ENCODE data around the gene YPEL1. TPM values are rescaled to one million over a fixed set of nuclear protein-coding genes. Genes with fewer than 3 reads are reported as not detected.

YPEL1 gene
- total and polyA plus RNA-seq, 2 of the 13 experiments (the other 11 are each of a cell fraction or from before 2014, with no cell fraction given), result 0.33 to 2.5 TPM

DNA sequence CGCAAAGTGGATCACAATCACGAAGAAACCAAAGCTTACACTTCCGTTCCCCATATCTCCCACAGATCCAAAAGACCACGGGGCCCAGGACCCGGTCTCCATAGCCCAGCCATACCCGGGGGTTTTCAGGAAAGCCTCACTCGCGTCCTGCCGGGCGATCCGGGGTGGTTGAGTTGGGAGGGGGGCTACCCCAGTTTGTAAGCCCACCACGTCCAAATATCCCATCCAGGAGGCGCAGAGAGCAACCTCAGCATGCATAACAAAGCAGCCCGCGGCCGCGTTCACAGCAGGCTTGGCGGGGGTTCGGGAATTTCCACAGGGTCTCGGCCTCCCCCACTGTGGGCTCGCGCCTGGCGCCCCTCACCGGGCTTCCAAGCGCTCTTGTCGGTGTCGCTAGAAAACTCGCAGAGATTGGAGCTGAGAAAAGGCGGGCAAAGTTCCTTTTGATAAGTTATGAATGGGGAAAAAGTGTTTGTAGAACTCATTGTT, 84.0 kb downstream of the YPEL1 start (continued):
- TF ChIP-seq BHLHE40 (IDR thresholded peaks at IDR 0.05; ENCODE audit: low read length), result no peak
- TF ChIP-seq, protein P1, sequence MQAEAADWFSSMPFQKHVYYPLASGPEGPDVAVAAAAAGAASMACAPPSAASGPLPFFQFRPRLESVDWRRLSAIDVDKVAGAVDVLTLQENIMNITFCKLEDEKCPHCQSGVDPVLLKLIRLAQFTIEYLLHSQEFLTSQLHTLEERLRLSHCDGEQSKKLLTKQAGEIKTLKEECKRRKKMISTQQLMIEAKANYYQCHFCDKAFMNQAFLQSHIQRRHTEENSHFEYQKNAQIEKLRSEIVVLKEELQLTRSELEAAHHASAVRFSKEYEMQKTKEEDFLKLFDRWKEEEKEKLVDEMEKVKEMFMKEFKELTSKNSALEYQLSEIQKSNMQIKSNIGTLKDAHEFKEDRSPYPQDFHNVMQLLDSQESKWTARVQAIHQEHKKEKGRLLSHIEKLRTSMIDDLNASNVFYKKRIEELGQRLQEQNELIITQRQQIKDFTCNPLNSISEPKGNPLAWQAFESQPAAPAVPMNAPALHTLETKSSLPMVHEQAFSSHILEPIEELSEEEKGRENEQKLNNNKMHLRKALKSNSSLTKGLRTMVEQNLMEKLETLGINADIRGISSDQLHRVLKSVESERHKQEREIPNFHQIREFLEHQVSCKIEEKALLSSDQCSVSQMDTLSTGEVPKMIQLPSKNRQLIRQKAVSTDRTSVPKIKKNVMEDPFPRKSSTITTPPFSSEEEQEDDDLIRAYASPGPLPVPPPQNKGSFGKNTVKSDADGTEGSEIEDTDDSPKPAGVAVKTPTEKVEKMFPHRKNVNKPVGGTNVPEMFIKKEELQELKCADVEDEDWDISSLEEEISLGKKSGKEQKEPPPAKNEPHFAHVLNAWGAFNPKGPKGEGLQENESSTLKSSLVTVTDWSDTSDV (CRISPR knock-in tag; IDR thresholded peaks at IDR 0.05), result 0 out of 2 replicates have a peak, but pooled peaks have one; percentile 59
- TF ChIP-seq ZFP37 (CRISPR knock-in tag; IDR thresholded peaks at IDR 0.05; ENCODE audit: borderline replicate concordance), result no peak
- no peak for TF ChIP-seq ZNF891 (CRISPR knock-in tag; IDR thresholded peaks at IDR 0.05)
- no peak for TF ChIP-seq RFX1 (IDR thresholded peaks at IDR 0.05)
- TF ChIP-seq KDM6A (CRISPR knock-in tag; IDR thresholded peaks at IDR 0.05; ENCODE audit: low read depth), result no peak
- no peak for TF ChIP-seq ZC3H13 (CRISPR knock-in tag; IDR thresholded peaks at IDR 0.05)
- TF ChIP-seq, protein P2, sequence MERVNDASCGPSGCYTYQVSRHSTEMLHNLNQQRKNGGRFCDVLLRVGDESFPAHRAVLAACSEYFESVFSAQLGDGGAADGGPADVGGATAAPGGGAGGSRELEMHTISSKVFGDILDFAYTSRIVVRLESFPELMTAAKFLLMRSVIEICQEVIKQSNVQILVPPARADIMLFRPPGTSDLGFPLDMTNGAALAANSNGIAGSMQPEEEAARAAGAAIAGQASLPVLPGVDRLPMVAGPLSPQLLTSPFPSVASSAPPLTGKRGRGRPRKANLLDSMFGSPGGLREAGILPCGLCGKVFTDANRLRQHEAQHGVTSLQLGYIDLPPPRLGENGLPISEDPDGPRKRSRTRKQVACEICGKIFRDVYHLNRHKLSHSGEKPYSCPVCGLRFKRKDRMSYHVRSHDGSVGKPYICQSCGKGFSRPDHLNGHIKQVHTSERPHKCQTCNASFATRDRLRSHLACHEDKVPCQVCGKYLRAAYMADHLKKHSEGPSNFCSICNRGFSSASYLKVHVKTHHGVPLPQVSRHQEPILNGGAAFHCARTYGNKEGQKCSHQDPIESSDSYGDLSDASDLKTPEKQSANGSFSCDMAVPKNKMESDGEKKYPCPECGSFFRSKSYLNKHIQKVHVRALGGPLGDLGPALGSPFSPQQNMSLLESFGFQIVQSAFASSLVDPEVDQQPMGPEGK (CRISPR knock-in tag; IDR thresholded peaks at IDR 0.05), result no peak
- TF ChIP-seq ZNF547 (CRISPR knock-in tag; IDR thresholded peaks at IDR 0.05), result no peak
- TF ChIP-seq ZNF12 (CRISPR knock-in tag; IDR thresholded peaks at IDR 0.05), result no peak
- TF ChIP-seq ZNF33B (CRISPR knock-in tag; IDR thresholded peaks at IDR 0.05), result no peak
- no peak for TF ChIP-seq ZNF816 (CRISPR knock-in tag; IDR thresholded peaks at IDR 0.05; ENCODE audit: borderline replicate concordance)
- 0 out of 2 replicates have a peak, but pooled peaks have one; percentile 37 for TF ChIP-seq CAMTA2 (CRISPR knock-in tag; IDR thresholded peaks at IDR 0.05; ENCODE audit: borderline replicate concordance)
- TF ChIP-seq FOXP1 (IDR thresholded peaks at IDR 0.05), result no peak
- no peak for TF ChIP-seq FOXP1 (CRISPR knock-in tag; IDR thresholded peaks at IDR 0.05)
- TF ChIP-seq CHD2 (IDR thresholded peaks at IDR 0.05; ENCODE audit: low read depth, low read length), result no peak
- no peak for TF ChIP-seq RFX3 (CRISPR knock-in tag; IDR thresholded peaks at IDR 0.05)
- no peak for TF ChIP-seq TSC22D2 (CRISPR knock-in tag; IDR thresholded peaks at IDR 0.05; ENCODE audit: borderline replicate concordance)
- TF ChIP-seq DPF2 (CRISPR knock-in tag; IDR thresholded peaks at IDR 0.05; ENCODE audit: borderline replicate concordance, low read depth), result no peak
- no peak for TF ChIP-seq ZNF432 (CRISPR knock-in tag; IDR thresholded peaks at IDR 0.05; ENCODE audit: borderline replicate concordance)
- TF ChIP-seq POLR2G (IDR thresholded peaks at IDR 0.05; ENCODE audit: low read depth, low read length), result peak; percentile 63
- TF ChIP-seq ERF (CRISPR knock-in tag; IDR thresholded peaks at IDR 0.05), result no peak
- TF ChIP-seq, protein P3, sequence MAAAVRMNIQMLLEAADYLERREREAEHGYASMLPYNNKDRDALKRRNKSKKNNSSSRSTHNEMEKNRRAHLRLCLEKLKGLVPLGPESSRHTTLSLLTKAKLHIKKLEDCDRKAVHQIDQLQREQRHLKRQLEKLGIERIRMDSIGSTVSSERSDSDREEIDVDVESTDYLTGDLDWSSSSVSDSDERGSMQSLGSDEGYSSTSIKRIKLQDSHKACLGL (CRISPR knock-in tag; IDR thresholded peaks at IDR 0.05), result peak; percentile 40
- TF ChIP-seq, protein P4, sequence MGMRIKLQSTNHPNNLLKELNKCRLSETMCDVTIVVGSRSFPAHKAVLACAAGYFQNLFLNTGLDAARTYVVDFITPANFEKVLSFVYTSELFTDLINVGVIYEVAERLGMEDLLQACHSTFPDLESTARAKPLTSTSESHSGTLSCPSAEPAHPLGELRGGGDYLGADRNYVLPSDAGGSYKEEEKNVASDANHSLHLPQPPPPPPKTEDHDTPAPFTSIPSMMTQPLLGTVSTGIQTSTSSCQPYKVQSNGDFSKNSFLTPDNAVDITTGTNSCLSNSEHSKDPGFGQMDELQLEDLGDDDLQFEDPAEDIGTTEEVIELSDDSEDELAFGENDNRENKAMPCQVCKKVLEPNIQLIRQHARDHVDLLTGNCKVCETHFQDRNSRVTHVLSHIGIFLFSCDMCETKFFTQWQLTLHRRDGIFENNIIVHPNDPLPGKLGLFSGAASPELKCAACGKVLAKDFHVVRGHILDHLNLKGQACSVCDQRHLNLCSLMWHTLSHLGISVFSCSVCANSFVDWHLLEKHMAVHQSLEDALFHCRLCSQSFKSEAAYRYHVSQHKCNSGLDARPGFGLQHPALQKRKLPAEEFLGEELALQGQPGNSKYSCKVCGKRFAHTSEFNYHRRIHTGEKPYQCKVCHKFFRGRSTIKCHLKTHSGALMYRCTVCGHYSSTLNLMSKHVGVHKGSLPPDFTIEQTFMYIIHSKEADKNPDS (CRISPR knock-in tag; IDR thresholded peaks at IDR 0.05), result no peak
- TF ChIP-seq HDAC1 (CRISPR knock-in tag; IDR thresholded peaks at IDR 0.05), result peak; percentile 55; the same call in 1 of the 2 replicates
- no peak for TF ChIP-seq SRF (IDR thresholded peaks at IDR 0.05; ENCODE audit: low read depth, low read length)
- no peak for TF ChIP-seq TOE1 (CRISPR knock-in tag; IDR thresholded peaks at IDR 0.05)

Data from HepG2 (cell line).